ENCODE results near the gene TLR1. TPM values are rescaled to one million over a fixed set of nuclear protein-coding genes. Genes with fewer than 3 reads are reported as not detected.

The TLR1 gene, protein sequence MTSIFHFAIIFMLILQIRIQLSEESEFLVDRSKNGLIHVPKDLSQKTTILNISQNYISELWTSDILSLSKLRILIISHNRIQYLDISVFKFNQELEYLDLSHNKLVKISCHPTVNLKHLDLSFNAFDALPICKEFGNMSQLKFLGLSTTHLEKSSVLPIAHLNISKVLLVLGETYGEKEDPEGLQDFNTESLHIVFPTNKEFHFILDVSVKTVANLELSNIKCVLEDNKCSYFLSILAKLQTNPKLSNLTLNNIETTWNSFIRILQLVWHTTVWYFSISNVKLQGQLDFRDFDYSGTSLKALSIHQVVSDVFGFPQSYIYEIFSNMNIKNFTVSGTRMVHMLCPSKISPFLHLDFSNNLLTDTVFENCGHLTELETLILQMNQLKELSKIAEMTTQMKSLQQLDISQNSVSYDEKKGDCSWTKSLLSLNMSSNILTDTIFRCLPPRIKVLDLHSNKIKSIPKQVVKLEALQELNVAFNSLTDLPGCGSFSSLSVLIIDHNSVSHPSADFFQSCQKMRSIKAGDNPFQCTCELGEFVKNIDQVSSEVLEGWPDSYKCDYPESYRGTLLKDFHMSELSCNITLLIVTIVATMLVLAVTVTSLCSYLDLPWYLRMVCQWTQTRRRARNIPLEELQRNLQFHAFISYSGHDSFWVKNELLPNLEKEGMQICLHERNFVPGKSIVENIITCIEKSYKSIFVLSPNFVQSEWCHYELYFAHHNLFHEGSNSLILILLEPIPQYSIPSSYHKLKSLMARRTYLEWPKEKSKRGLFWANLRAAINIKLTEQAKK
- polyA plus RNA-seq (not detected in 2 replicates), polyA minus RNA-seq (not detected in 2 replicates)

DNA sequence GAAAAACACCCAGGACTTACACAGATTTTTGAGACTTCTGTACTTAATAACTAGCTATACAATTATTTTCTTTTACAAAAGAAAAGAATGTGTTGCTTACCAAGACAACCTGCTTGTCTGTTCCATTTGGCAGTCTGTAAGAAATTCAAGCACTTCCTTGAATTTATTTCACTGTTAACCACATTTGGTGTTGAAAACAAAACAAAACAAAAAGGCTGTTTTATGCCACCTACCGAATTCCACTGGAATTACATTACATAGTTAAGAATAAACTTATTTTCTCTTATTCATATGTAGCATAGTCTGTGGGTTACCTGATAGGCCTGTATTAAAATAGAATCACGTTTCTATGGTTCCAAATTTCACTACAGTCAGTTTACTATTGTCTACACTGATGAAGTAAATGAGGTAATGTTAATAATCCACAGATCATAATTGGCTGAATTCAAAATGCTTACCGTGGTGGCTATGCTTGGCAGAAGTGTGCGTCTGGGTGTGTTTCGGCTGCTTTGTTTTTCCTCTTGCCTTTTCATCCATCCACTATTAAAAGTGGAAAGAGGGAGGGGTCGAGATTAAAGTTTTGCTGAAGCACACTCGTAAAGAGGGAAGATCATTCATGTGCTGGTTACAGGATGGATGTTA is at the start of gene TLR1:
TLR1 (minus strand) TSS at position 138 of the 642 bp plus-strand sequence. CDS start 5,960 bp downstream, outside the sequence.
- no peak within 1 kb of the TSS for H3K4me2 ChIP-seq (ENCODE audit: low read length)
- TF ChIP-seq MXI1 (conservative IDR thresholded peaks at IDR 0.05; ENCODE audit: poor library complexity, severe bottlenecking) (no peak), POLR2AphosphoS5 (IDR thresholded peaks at IDR 0.05) (no peak), RAD21 (conservative IDR thresholded peaks at IDR 0.05) (no peak), EZH2 (IDR thresholded peaks at IDR 0.05; ENCODE audit: borderline replicate concordance, insufficient read depth, low read length, poor library complexity, severe bottlenecking) (no peak), SMC3 (conservative IDR thresholded peaks at IDR 0.05; ENCODE audit: poor library complexity) (no peak), EP300 (conservative IDR thresholded peaks at IDR 0.05; ENCODE audit: poor library complexity, severe bottlenecking) (no peak), TAF1 (IDR thresholded peaks at IDR 0.05; ENCODE audit: low read depth) (no peak)
- TF ChIP-seq, protein P1, sequence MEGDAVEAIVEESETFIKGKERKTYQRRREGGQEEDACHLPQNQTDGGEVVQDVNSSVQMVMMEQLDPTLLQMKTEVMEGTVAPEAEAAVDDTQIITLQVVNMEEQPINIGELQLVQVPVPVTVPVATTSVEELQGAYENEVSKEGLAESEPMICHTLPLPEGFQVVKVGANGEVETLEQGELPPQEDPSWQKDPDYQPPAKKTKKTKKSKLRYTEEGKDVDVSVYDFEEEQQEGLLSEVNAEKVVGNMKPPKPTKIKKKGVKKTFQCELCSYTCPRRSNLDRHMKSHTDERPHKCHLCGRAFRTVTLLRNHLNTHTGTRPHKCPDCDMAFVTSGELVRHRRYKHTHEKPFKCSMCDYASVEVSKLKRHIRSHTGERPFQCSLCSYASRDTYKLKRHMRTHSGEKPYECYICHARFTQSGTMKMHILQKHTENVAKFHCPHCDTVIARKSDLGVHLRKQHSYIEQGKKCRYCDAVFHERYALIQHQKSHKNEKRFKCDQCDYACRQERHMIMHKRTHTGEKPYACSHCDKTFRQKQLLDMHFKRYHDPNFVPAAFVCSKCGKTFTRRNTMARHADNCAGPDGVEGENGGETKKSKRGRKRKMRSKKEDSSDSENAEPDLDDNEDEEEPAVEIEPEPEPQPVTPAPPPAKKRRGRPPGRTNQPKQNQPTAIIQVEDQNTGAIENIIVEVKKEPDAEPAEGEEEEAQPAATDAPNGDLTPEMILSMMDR (IDR thresholded peaks at IDR 0.05; ENCODE audit: poor library complexity, severe bottlenecking), result no peak
- TF ChIP-seq, protein P2, sequence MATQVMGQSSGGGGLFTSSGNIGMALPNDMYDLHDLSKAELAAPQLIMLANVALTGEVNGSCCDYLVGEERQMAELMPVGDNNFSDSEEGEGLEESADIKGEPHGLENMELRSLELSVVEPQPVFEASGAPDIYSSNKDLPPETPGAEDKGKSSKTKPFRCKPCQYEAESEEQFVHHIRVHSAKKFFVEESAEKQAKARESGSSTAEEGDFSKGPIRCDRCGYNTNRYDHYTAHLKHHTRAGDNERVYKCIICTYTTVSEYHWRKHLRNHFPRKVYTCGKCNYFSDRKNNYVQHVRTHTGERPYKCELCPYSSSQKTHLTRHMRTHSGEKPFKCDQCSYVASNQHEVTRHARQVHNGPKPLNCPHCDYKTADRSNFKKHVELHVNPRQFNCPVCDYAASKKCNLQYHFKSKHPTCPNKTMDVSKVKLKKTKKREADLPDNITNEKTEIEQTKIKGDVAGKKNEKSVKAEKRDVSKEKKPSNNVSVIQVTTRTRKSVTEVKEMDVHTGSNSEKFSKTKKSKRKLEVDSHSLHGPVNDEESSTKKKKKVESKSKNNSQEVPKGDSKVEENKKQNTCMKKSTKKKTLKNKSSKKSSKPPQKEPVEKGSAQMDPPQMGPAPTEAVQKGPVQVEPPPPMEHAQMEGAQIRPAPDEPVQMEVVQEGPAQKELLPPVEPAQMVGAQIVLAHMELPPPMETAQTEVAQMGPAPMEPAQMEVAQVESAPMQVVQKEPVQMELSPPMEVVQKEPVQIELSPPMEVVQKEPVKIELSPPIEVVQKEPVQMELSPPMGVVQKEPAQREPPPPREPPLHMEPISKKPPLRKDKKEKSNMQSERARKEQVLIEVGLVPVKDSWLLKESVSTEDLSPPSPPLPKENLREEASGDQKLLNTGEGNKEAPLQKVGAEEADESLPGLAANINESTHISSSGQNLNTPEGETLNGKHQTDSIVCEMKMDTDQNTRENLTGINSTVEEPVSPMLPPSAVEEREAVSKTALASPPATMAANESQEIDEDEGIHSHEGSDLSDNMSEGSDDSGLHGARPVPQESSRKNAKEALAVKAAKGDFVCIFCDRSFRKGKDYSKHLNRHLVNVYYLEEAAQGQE (IDR thresholded peaks at IDR 0.05; ENCODE audit: borderline replicate concordance), result no peak

DNA sequence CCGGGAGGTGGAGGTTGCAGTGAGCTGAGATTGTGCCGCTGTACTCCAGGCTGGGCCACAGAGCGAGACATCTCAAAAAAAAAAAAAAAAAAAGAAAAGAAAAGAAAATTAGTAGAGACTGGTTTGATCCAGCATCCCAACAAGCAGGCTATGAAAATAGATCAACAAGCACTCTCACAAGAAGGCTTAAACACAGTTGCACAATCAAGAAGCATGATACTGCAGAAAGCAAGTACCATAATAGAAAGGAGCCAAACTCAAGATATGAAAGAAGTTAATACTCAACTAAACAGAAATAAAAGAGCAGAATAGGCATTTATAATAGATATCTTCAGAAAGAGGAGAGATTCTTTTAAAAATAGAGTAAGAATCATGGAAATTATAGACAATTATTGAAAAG is 41.4 kb upstream of the TLR1 start:
- no peaks in the 10 kb centered on the region for H3K9me2 ChIP-seq (ENCODE audit: insufficient read depth, low read length)
- no peaks in the 10 kb centered on the region for H3K79me2 ChIP-seq (replicated peaks; ENCODE audit: insufficient read depth, low read length)
- no peak overlapping the region for H2AFZ ChIP-seq (ENCODE audit: low read depth, low read length)
- H3K9me3 ChIP-seq (ENCODE audit: low read length), result no peaks in the 10 kb centered on the region
- H3K4me2 ChIP-seq (ENCODE audit: low read length), result no peak overlapping the region
- H3F3A ChIP-seq (ENCODE audit: insufficient read depth, low read length, poor library complexity, severe bottlenecking), result no peaks in the 10 kb centered on the region
- no peaks in the 10 kb centered on the region for H4K20me1 ChIP-seq (ENCODE audit: insufficient read depth)
- H3K36me3 ChIP-seq (ENCODE audit: insufficient read depth, low read length), result no peaks in the 10 kb centered on the region
- no peak overlapping the region for H3K27ac ChIP-seq (ENCODE audit: low read length)
- no peak overlapping the region for H3K9ac ChIP-seq (ENCODE audit: low read length)
- no peak for TF ChIP-seq TAF1 (IDR thresholded peaks at IDR 0.05; ENCODE audit: low read depth)
- TF ChIP-seq, protein P2 (IDR thresholded peaks at IDR 0.05; ENCODE audit: borderline replicate concordance), result no peak
- TF ChIP-seq EZH2 (IDR thresholded peaks at IDR 0.05; ENCODE audit: borderline replicate concordance, insufficient read depth, low read length, poor library complexity, severe bottlenecking), result no peak
- no peaks in the 10 kb centered on the region for H3K27me3 ChIP-seq (ENCODE audit: insufficient read depth, low read depth, low read length)
- no peak overlapping the region for H3K4me3 ChIP-seq (ENCODE audit: low read length)

More for the DNA sequence above, at the start of gene TLR1:
- no peaks in the 10 kb centered on the region for H3K9me3 ChIP-seq (ENCODE audit: low read length)
- no peaks in the 10 kb centered on the region for H3K36me3 ChIP-seq (ENCODE audit: insufficient read depth, low read length)
- no peak within 1 kb of the TSS for H3K27ac ChIP-seq (ENCODE audit: low read length)
- no peak within 1 kb of the TSS for H3K4me3 ChIP-seq (ENCODE audit: low read length)
- H3K27me3 ChIP-seq (ENCODE audit: insufficient read depth, low read depth, low read length), result no peaks in the 10 kb centered on the region
- H3F3A ChIP-seq (ENCODE audit: insufficient read depth, low read length, poor library complexity, severe bottlenecking), result no peaks in the 10 kb centered on the region
- H4K20me1 ChIP-seq (ENCODE audit: insufficient read depth), result no peaks in the 10 kb centered on the region
- no peak within 1 kb of the TSS for H3K9ac ChIP-seq (ENCODE audit: low read length)
- H2AFZ ChIP-seq (ENCODE audit: low read depth, low read length), result no peak within 1 kb of the TSS
- H3K9me2 ChIP-seq (ENCODE audit: insufficient read depth, low read length), result no peaks in the 10 kb centered on the region
- no peaks in the 10 kb centered on the region for H3K79me2 ChIP-seq (replicated peaks; ENCODE audit: insufficient read depth, low read length)

All from neural cell (in vitro differentiated cells).